ENCODE data around the gene TRMT10A.
A peak's percentile ranks its signal among the peaks of the same experiment; 100 is the strongest.
"Not testable (repeated sequence)": the region's sequence is repeated elsewhere in the genome, so short reads cannot be mapped to it uniquely, and the experiment has no call there.

The TRMT10A gene

GRCh38 chr4:99536848-99537247 is 27.0 kb downstream of the TRMT10A start:
- no peak for TF ChIP-seq CTCF (IDR thresholded peaks at IDR 0.05; ENCODE audit: low read depth, low read length)
- H3K9me3 ChIP-seq: no peaks in the 10 kb centered on the region
- H3K4me3 ChIP-seq (ENCODE audit: low read depth, low read length): no peak overlapping the region
- no peak for DNase-seq
- no peaks in the 10 kb centered on the region for H3K36me3 ChIP-seq
- H3K27me3 ChIP-seq: no peaks in the 10 kb centered on the region
- peaks cover 3% of the 10 kb centered on the region; the same call in 1 of the 2 replicates for H3K4me1 ChIP-seq

- Histone ChIP-seq H3K4me1 (peaks cover 3% of the 10 kb centered on the region; the same call in 1 of the 2 replicates), H3K36me3 (no peaks in the 10 kb centered on the region), H3K27me3 (no peaks in the 10 kb centered on the region), H3K4me3 (ENCODE audit: low read depth, low read length) (no peak overlapping the region), H3K9me3 (no peaks in the 10 kb centered on the region)
- TF ChIP-seq CTCF (IDR thresholded peaks at IDR 0.05; ENCODE audit: low read depth, low read length): no peak
- DNase-seq: peak; percentile 80
Measured at GRCh38 chr4:99536271-99536670, 27.6 kb downstream of the TRMT10A start.

- H3K4me1 ChIP-seq; DNase-seq; H3K36me3 ChIP-seq; H3K4me3 ChIP-seq (ENCODE audit: low read depth, low read length); H3K27me3 ChIP-seq; H3K9me3 ChIP-seq: not testable (repeated sequence)
Measured at GRCh38 chr4:99534699-99535098, 29.1 kb downstream of the TRMT10A start.

- Histone ChIP-seq H3K27me3 (peaks cover 9% of the 10 kb centered on the region), H3K9me3 (no peaks in the 10 kb centered on the region), H3K4me3 (ENCODE audit: low read depth, low read length) (no peak overlapping the region), H3K4me1 (no peaks in the 10 kb centered on the region), H3K36me3 (no peaks in the 10 kb centered on the region)
- DNase-seq: no peak
- no peak for TF ChIP-seq CTCF (IDR thresholded peaks at IDR 0.05; ENCODE audit: low read depth, low read length)
Measured at GRCh38 chr4:99529956-99530355, 33.9 kb downstream of the TRMT10A start.

GRCh38 chr4:99529228-99529627 is 34.6 kb downstream of the TRMT10A start:
- TF ChIP-seq CTCF (IDR thresholded peaks at IDR 0.05; ENCODE audit: low read depth, low read length): no peak
- DNase-seq: no peak

GRCh38 chr4:99518601-99519295 is 45.1 kb downstream of the TRMT10A start:
- H3K4me3 ChIP-seq (ENCODE audit: low read depth, low read length): no peak overlapping the region
- no peaks in the 10 kb centered on the region; the same call in 1 of the 2 replicates for H3K27me3 ChIP-seq
- no peak for DNase-seq
- no peaks in the 10 kb centered on the region for H3K36me3 ChIP-seq
- no peaks in the 10 kb centered on the region for H3K4me1 ChIP-seq
- H3K9me3 ChIP-seq: no peaks in the 10 kb centered on the region
- TF ChIP-seq CTCF (IDR thresholded peaks at IDR 0.05; ENCODE audit: low read depth, low read length): no peak

More at GRCh38 chr4:99529228-99529627, 34.6 kb downstream of the TRMT10A start:
- no peaks in the 10 kb centered on the region for H3K36me3 ChIP-seq
- H3K9me3 ChIP-seq: no peaks in the 10 kb centered on the region
- H3K4me3 ChIP-seq (ENCODE audit: low read depth, low read length): no peak overlapping the region
- no peaks in the 10 kb centered on the region for H3K4me1 ChIP-seq
- peaks cover 9% of the 10 kb centered on the region for H3K27me3 ChIP-seq
